Vagina (tissue), 2 donors: ENCODE measurements around the gene C12orf43. TPM values are rescaled to one million over a fixed set of nuclear protein-coding genes. Genes with fewer than 3 reads are reported as not detected.

Experiments
- DNase-seq, 2 donors: peaks; one replicate each; pipeline ENCODE4 v3.0.0-alpha.2; 2017; ENCODE audit errors: extremely low spot score in 2 of 2
- H3K27ac ChIP-seq: fragments of 200-600 bp; sonication (generic); one replicate; pipeline ENCODE4 v1.5.1; 2019
- H3K27me3 ChIP-seq: fragments of 200-600 bp; sonication (generic); one replicate; pipeline ENCODE4 v1.5.1; 2019
- H3K36me3 ChIP-seq, 2 donors: fragments of 200-600 bp; sonication (generic); one replicate each; pipeline ENCODE4 v1.5.1; 2017 to 2019
- H3K4me1 ChIP-seq: fragments of 200-600 bp; sonication (generic); one replicate; pipeline ENCODE4 v1.5.1; 2019
- H3K4me3 ChIP-seq, 2 donors: fragments of 200-600 bp; sonication (generic); 1 replicate in 1 of 2; 2 replicates in 1 of 2; pipeline ENCODE4 v1.5.1; 2016 to 2019
- H3K9me3 ChIP-seq: fragments of 200-600 bp; sonication (generic); one replicate; pipeline ENCODE4 v1.5.1; 2019
- POLR2A ChIP-seq, 2 donors: fragments of 450-650 bp; IDR thresholded peaks; one replicate each; pipeline ENCODE4 v1.6.1; 2017; ENCODE audit warnings: antibody characterized with exemption in 2 of 2, mild to moderate bottlenecking in 2 of 2, moderate library complexity in 2 of 2
- POLR2AphosphoS5 ChIP-seq, 2 donors: sonication (generic); formaldehyde crosslinking; IDR thresholded peaks; one replicate each; pipeline ENCODE4 v1.9.0; 2017; ENCODE audit warnings: antibody characterized with exemption in 2 of 2, mild to moderate bottlenecking in 2 of 2, low read depth in 1 of 2; ENCODE audit not compliant: insufficient read depth in 1 of 2
- intact Hi-C: fragments of 100-400 bp; cut with DNase I; formaldehyde crosslinking; loops from one replicate; pipeline ENCODE4 v1.15.1; 2023
- total RNA-seq: library from RNA; depleted of rRNA; stranded (reverse); fragments of >200 nt; gene quantifications from one replicate; pipeline ENCODE4 v1.2.3, GENCODE V29; 2016
- TF ChIP-seq, protein P1 (sequence below), 3 experiments: fragments of 450-650 bp in 2 of 3; fragments of 200-600 bp in 1 of 3; sonication (generic) in 1 of 3; IDR thresholded peaks; one replicate each; pipeline ENCODE4 v1.5.1; 2017 to 2019; ENCODE audit warnings: antibody characterized with exemption in 3 of 3, mild to moderate bottlenecking in 2 of 3, moderate library complexity in 2 of 3

Gene C12orf43
- total RNA-seq, 1 donor from 2014 or later = 7.4 TPM

DNA sequence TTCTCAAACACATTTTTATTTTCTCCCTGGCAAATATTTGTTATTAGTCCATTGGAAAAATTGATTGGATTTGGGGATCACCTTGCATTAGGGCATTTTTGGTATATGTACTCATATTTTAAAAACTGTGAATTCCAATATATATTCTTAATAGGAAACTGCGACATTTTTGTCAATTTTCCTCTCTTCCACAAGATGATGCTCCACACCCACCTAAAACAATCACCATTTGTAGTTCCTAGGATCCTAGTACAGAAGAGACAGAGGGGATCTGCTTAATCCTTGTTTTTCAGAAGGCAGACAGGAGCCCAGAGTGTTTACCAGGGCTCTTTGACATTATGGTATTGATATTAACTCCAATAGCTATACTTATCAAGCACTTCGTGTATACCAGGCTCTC is 45.5 kb upstream of the C12orf43 start:
- intact Hi-C loops = no loop called here
- Histone ChIP-seq H3K27me3 (no peaks in the 10 kb centered on the region), H3K9me3 (no peaks in the 10 kb centered on the region), H3K27ac (no peak overlapping the region), H3K4me1 (peaks cover 15% of the 10 kb centered on the region), H3K36me3 (no peaks in the 10 kb centered on the region), H3K4me3 (no peak overlapping the region)
- no peak for DNase-seq
- no peak for TF ChIP-seq POLR2AphosphoS5 (IDR thresholded peaks at IDR 0.05; ENCODE audit: insufficient read depth in 1 of 2, low read depth in 1 of 2)
- TF ChIP-seq, protein P1, sequence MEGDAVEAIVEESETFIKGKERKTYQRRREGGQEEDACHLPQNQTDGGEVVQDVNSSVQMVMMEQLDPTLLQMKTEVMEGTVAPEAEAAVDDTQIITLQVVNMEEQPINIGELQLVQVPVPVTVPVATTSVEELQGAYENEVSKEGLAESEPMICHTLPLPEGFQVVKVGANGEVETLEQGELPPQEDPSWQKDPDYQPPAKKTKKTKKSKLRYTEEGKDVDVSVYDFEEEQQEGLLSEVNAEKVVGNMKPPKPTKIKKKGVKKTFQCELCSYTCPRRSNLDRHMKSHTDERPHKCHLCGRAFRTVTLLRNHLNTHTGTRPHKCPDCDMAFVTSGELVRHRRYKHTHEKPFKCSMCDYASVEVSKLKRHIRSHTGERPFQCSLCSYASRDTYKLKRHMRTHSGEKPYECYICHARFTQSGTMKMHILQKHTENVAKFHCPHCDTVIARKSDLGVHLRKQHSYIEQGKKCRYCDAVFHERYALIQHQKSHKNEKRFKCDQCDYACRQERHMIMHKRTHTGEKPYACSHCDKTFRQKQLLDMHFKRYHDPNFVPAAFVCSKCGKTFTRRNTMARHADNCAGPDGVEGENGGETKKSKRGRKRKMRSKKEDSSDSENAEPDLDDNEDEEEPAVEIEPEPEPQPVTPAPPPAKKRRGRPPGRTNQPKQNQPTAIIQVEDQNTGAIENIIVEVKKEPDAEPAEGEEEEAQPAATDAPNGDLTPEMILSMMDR (IDR thresholded peaks at IDR 0.05) = no peak
- no peak for TF ChIP-seq POLR2A (IDR thresholded peaks at IDR 0.05)

DNA sequence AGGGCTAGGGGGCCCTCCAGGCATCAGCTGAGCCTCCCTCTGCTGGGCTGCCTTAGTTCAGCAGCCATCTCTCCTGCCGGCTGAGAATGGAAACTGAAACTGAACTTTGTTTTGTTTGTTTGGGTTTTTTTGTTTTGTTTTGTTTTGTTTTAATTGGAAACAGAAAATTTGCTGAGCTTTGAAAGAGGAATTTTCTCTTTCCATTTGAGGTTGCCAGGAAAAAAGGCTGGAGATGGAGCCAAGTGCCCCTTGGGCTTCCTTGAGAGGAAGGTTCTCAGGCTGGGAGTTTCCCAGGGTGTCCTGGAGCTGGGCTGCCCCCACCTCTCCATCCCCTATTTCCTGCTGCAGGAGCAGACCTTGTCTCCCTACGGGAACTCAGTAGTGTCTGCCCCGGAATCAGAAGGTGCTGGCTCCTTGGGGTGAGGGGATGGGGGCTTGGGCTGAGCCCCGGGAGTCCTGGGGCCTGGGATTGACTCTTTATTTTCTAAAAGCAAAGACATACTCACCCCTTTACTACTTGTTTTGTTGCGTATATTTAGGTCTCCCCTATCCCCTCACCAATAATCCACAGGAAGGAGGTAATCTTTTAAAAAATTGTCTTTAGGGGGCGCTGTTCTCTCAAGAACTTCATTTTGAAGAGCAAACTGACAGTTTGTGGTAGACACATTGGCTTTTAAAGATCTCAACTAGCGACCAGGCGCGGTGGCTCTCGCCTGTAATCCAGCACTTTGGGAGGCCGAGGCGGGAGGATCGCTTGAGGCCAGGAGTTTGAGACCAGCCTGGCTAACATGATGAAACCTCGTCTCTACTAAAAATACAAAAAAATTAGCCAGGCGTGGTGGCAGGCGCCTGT is 44.1 kb upstream of the C12orf43 start:
- Histone ChIP-seq H3K27ac (peak overlapping the region; percentile 83), H3K27me3 (no peaks in the 10 kb centered on the region), H3K4me3 (peak overlapping the region; percentile 27 to 39), H3K9me3 (no peaks in the 10 kb centered on the region), H3K4me1 (peaks cover 15% of the 10 kb centered on the region), H3K36me3 (no peaks in the 10 kb centered on the region)
- TF ChIP-seq POLR2AphosphoS5 (IDR thresholded peaks at IDR 0.05; ENCODE audit: insufficient read depth in 1 of 2, low read depth in 1 of 2) = peak in 1 of 2 donors; percentile 27
- TF ChIP-seq, protein P1 (IDR thresholded peaks at IDR 0.05) = peak in 2 of 3 experiments; percentile 14 to 45
- TF ChIP-seq POLR2A (IDR thresholded peaks at IDR 0.05) = no peak
- peak in 1 of 2 donors; percentile 75 for DNase-seq
- intact Hi-C loops = no loop called here

DNA sequence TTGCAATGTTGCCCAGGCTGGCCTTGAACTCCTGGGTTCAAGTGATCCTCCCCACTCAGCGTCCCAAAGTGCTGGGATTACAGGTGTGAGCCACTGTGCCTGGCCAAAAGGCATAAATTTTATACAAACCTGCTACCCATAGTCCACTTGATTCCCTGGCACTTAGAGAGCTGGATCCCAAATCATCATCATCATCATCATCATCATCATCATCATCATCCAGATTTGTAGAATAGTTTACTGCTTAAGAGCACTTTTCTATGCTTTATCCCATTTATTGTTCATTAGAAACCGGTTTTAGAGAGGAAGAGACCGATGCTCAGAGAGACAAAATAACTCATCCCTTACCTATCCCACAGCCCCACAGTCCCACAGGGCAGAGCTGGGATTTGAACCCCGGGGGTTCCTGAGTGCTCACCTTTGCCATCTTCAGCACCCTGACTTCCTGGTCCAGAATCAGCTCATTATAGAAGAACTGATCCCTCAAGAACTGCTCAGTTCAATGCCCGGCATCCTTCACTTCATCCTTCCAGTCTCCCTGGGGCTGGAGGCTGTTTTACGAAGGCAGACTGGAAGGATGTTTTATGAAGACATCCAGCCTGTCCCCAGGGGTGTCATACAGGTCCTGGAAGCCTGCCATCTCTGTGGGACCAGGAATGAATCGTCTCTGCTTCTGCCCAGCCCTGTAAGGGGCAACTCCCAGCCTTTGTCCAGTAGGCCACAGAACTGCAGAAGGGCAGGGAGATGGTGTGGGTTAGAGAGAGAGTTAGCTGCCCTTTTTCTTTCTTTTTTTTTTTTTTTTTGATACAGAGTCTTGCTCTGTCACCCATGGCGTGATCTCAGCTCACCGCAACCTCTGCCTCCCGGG is 43.0 kb upstream of the C12orf43 start:
- intact Hi-C loops = no loop called here
- Histone ChIP-seq H3K36me3 (no peaks in the 10 kb centered on the region), H3K4me3 (no peak overlapping the region), H3K27ac (peak overlapping the region; percentile 83), H3K4me1 (peaks cover 15% of the 10 kb centered on the region), H3K27me3 (no peaks in the 10 kb centered on the region), H3K9me3 (no peaks in the 10 kb centered on the region)
- no peak for TF ChIP-seq POLR2AphosphoS5 (IDR thresholded peaks at IDR 0.05; ENCODE audit: insufficient read depth in 1 of 2, low read depth in 1 of 2)
- no peak for TF ChIP-seq POLR2A (IDR thresholded peaks at IDR 0.05)
- TF ChIP-seq, protein P1 (IDR thresholded peaks at IDR 0.05) = no peak
- DNase-seq = peak in 1 of 2 donors; percentile 69

DNA sequence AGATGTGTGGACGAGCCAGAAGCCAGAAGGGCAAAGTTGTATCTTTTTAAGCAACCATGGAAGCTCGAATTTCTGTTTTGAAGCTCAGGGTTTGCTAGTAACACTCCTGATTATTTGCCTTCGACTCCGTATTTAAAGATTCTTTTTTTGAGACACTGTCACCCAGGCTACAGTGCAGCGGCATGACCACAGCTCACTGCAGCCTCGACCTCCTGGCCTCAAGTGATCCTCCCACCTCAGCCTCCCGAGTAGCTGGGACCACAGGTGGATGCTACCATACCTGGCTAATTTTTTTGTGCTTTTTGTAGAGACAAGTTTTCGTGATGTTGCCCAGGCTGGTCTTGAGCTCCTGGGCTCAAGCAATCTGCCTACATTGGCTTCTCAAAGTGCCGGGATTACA is 41.5 kb upstream of the C12orf43 start:
- peaks cover 15% of the 10 kb centered on the region for H3K4me1 ChIP-seq
- no peak overlapping the region for H3K4me3 ChIP-seq
- H3K36me3 ChIP-seq = no peaks in the 10 kb centered on the region
- H3K9me3 ChIP-seq = no peaks in the 10 kb centered on the region
- no peaks in the 10 kb centered on the region for H3K27me3 ChIP-seq
- TF ChIP-seq, protein P1 (IDR thresholded peaks at IDR 0.05) = no peak
- TF ChIP-seq POLR2AphosphoS5 (IDR thresholded peaks at IDR 0.05; ENCODE audit: insufficient read depth in 1 of 2, low read depth in 1 of 2) (no peak), POLR2A (IDR thresholded peaks at IDR 0.05) (no peak)
- no peak overlapping the region for H3K27ac ChIP-seq
- intact Hi-C loops = no loop called here
- peak in 1 of 2 donors; percentile 10 for DNase-seq
